IMR-90 (cell line): ENCODE results near the gene PCDHGC4. TPM values are rescaled to one million over a fixed set of nuclear protein-coding genes. Genes with fewer than 3 reads are reported as not detected.

Experiments used
- ATAC-seq: fragments of 200-7000 bp; cut with Tn5 transposase; 2 replicates; pipeline ENCODE4 v1.9.1; 2020; ENCODE audit warnings: low read depth, mild to moderate bottlenecking, moderate library complexity
- BruUV-seq: library from RNA; stranded (reverse); fragments of 400-500 nt; replicated peaks from 2 replicates; lab custom pipeline; 2021; lab: Mats Ljungman, UMichigan
- CTCF ChIA-PET: fragments of 300-600 bp; formaldehyde crosslinking; extraction: SDS; loops from one replicate; lab custom pipeline; 2021; ENCODE audit warnings: antibody characterized with exemption; lab: Yijun Ruan, JAX
- POLR2A ChIA-PET: fragments of 300-600 bp; sonication (Branson Sonifier 250); formaldehyde crosslinking; loops from one replicate; lab custom pipeline; 2022; ENCODE audit warnings: antibody characterized with exemption; ENCODE audit not compliant: unreplicated experiment; lab: Charles Lee
- DNase-seq: peaks from one replicate; pipeline ENCODE4 v3.0.0; 2013
- H2AFZ ChIP-seq: replicated peaks from 2 replicates; pipeline ENCODE3; 2013; ENCODE audit warnings: low read length, mild to moderate bottlenecking; ENCODE audit not compliant: poor library complexity
- H2AK5ac ChIP-seq: 2 replicates; pipeline ENCODE4 v1.6.1; 2013; ENCODE audit warnings: low read depth, low read length, inconsistent platforms
- H2AK9ac ChIP-seq: replicated peaks from 2 replicates; pipeline ENCODE3; 2013; ENCODE audit warnings: mild to moderate bottlenecking, low read depth, low read length, moderate library complexity; ENCODE audit not compliant: poor library complexity
- H2BK120ac ChIP-seq: 2 replicates; pipeline ENCODE4 v1.6.1; 2013; ENCODE audit warnings: low read depth, low read length, inconsistent platforms
- H2BK15ac ChIP-seq: 3 replicates; pipeline ENCODE4 v1.6.1; 2013; ENCODE audit warnings: low read depth, low read length, inconsistent platforms
- H2BK20ac ChIP-seq: 2 replicates; pipeline ENCODE4 v1.6.1; 2013; ENCODE audit warnings: low read depth, mild to moderate bottlenecking, inconsistent platforms, low read length, moderate library complexity
- H2BK5ac ChIP-seq: 2 replicates; pipeline ENCODE4 v1.6.1; 2013; ENCODE audit warnings: mild to moderate bottlenecking, low read depth, low read length, inconsistent platforms; ENCODE audit not compliant: poor library complexity, severe bottlenecking
- H3K14ac ChIP-seq: replicated peaks from 2 replicates; pipeline ENCODE4 v1.6.1; 2013; ENCODE audit warnings: low read depth, low read length, inconsistent platforms
- H3K18ac ChIP-seq: 2 replicates; pipeline ENCODE4 v1.6.1; 2013; ENCODE audit warnings: low read depth, low read length, control low read depth
- H3K23ac ChIP-seq: 2 replicates; pipeline ENCODE4 v1.6.1; 2013; ENCODE audit warnings: low read depth, low read length, inconsistent platforms
- H3K27ac ChIP-seq: 2 replicates; pipeline ENCODE4 v1.5.1; 2013; ENCODE audit warnings: mild to moderate bottlenecking, control low read depth, low read length; ENCODE audit not compliant: insufficient read depth
- H3K27me3 ChIP-seq: 2 replicates; pipeline ENCODE4 v1.6.1; 2013; ENCODE audit warnings: low read length; ENCODE audit not compliant: control insufficient read depth, insufficient read depth
- H3K36me3 ChIP-seq: 2 replicates; pipeline ENCODE4 v1.6.1; 2013; ENCODE audit warnings: low read length, mixed read lengths; ENCODE audit not compliant: control insufficient read depth, insufficient read depth
- H3K4ac ChIP-seq: 2 replicates; pipeline ENCODE4 v1.6.1; 2013; ENCODE audit warnings: low read depth, low read length, inconsistent platforms
- H3K4me1 ChIP-seq: 2 replicates; pipeline ENCODE4 v1.6.1; 2013; ENCODE audit warnings: low read length, mixed read lengths; ENCODE audit not compliant: control insufficient read depth, insufficient read depth
- H3K4me2 ChIP-seq: 2 replicates; pipeline ENCODE4 v1.6.1; 2013; ENCODE audit warnings: low read depth, mild to moderate bottlenecking, control low read depth, low read length, moderate library complexity
- H3K4me3 ChIP-seq: 2 replicates; pipeline ENCODE4 v1.5.1; 2013; ENCODE audit warnings: low read depth, mild to moderate bottlenecking, control low read depth, low read length, moderate library complexity; ENCODE audit not compliant: insufficient read depth
- H3K56ac ChIP-seq: 2 replicates; pipeline ENCODE4 v1.6.1; 2013; ENCODE audit warnings: low read length, inconsistent platforms; ENCODE audit not compliant: insufficient read depth; ENCODE audit errors: extremely low read depth
- H3K79me1 ChIP-seq, 2 experiments: 2 replicates each; pipeline ENCODE4 v1.6.1; 2013; ENCODE audit warnings: low read length in 2 of 2, inconsistent platforms in 1 of 2, low read depth in 1 of 2
- H3K9ac ChIP-seq: 2 replicates; pipeline ENCODE4 v1.6.1; 2013; ENCODE audit warnings: low read depth, low read length, control low read depth
- H3K9me1 ChIP-seq: 2 replicates; pipeline ENCODE4 v1.6.1; 2013; ENCODE audit warnings: low read length, inconsistent platforms; ENCODE audit not compliant: insufficient read depth
- H3K9me3 ChIP-seq: 2 replicates; pipeline ENCODE4 v1.6.1; 2013; ENCODE audit warnings: low read length; ENCODE audit not compliant: control insufficient read depth, insufficient read depth
- H4K20me1 ChIP-seq: 2 replicates; pipeline ENCODE4 v1.6.1; 2013; ENCODE audit warnings: low read length, inconsistent platforms; ENCODE audit not compliant: insufficient read depth
- H4K5ac ChIP-seq: 2 replicates; pipeline ENCODE4 v1.6.1; 2013; ENCODE audit warnings: mild to moderate bottlenecking, low read depth, low read length, control low read depth
- H4K8ac ChIP-seq, 2 experiments: 2 replicates each; pipeline ENCODE4 v1.6.1; 2013; ENCODE audit warnings: low read depth in 2 of 2, low read length in 2 of 2, control low read depth in 1 of 2, inconsistent platforms in 1 of 2
- H4K91ac ChIP-seq: 2 replicates; pipeline ENCODE4 v1.6.1; 2013; ENCODE audit warnings: low read depth, low read length, inconsistent platforms; ENCODE audit not compliant: insufficient read depth
- FOS ChIP-seq: fragments of 150-350 bp; IDR thresholded peaks from 2 replicates; pipeline ENCODE4 v1.6.1; 2016; ENCODE audit warnings: low read depth, low read length
- MAFK ChIP-seq: IDR thresholded peaks from 2 replicates; pipeline ENCODE4 v1.6.1; 2012; ENCODE audit warnings: low read depth, low read length, improper control_type of control experiment
- MAZ ChIP-seq: IDR thresholded peaks from 2 replicates; pipeline ENCODE4 v1.6.1; 2012; ENCODE audit warnings: low read depth, mild to moderate bottlenecking, low read length, improper control_type of control experiment, moderate library complexity, borderline replicate concordance
- NFE2L2 ChIP-seq: fragments of 150-350 bp; IDR thresholded peaks from 2 replicates; pipeline ENCODE4 v1.6.1; 2016; ENCODE audit warnings: low read depth, mild to moderate bottlenecking, low read length
- POLR2A ChIP-seq: IDR thresholded peaks from 2 replicates; pipeline ENCODE4 v1.6.1; 2012; ENCODE audit warnings: mild to moderate bottlenecking, low read depth, low read length
- RFX5 ChIP-seq: IDR thresholded peaks from 2 replicates; pipeline ENCODE4 v1.8.0; 2012; ENCODE audit warnings: low read depth, mild to moderate bottlenecking, low read length, moderate library complexity
- WGBS, 2 experiments: methylation state at CpG; one replicate each; pipeline versions ENCODE4 v1.1.5 to v1.1.7; 2013; ENCODE audit warnings: missing lambda C conversion rate in 2 of 2; ENCODE audit not compliant: insufficient read length in 1 of 2; ENCODE audit errors: extremely low coverage in 2 of 2; 5-methylcytosine and 5-hydroxymethylcytosine counted together
- dilution Hi-C: fragments of 300-500 bp; cut with HindIII; formaldehyde crosslinking; loops from one replicate; pipeline ENCODE4 v1.14.3; 2018; ENCODE audit warnings: low sequenced_read_pairs; ENCODE audit not compliant: unreplicated experiment
- in situ Hi-C: fragments of 300-500 bp; cut with MboI; formaldehyde crosslinking; loops from 3 replicates; pipeline ENCODE4 v1.14.3; 2019; ENCODE audit warnings: low sequenced_read_pairs, inconsistent platforms, mixed read lengths
- intact Hi-C: fragments of 100-400 bp; cut with micrococcal nuclease; formaldehyde crosslinking; loops from 2 replicates; pipeline ENCODE4 v1.10.0; 2022
- polyA plus RNA-seq, 3 experiments: library from polyadenylated mRNA; depleted of rRNA; stranded (reverse); fragments of >200 nt; gene quantifications; 2 replicates each; pipeline ENCODE4 v1.2.3, GENCODE V29; 2012; ENCODE audit warnings: low replicate concordance in 1 of 3
- total RNA-seq: library from RNA; depleted of rRNA; stranded (reverse); fragments of >200 nt; gene quantifications from 2 replicates; pipeline ENCODE4 v1.2.3, GENCODE V29; 2012

PCDHGC4 gene
- total and polyA plus RNA-seq, 2 of the 4 experiments (the other 2 are of a cell fraction) = 0.65 to 1.6 TPM

GRCh38 chr5:141488591-141489561 lies 4.0 kb downstream of the PCDHGC4 start, which contains the start of gene PCDHGC5:
Gene PCDHGC5 (plus strand): TSS chr5:141489081. CDS start chr5:141489241, 160 bp downstream.
- H3K9me1 ChIP-seq = peaks cover 29% of the 10 kb centered on the region
- peak within 1 kb of the TSS; percentile 27 for H2AK5ac ChIP-seq
- H3K9me3 ChIP-seq = no peaks in the 10 kb centered on the region; the same call in 1 of the 2 replicates
- H3K14ac ChIP-seq = peak within 1 kb of the TSS; percentile 61
- peaks cover 29 to 77% of the 10 kb centered on the region in 2 experiments for H3K79me1 ChIP-seq
- H2AK9ac ChIP-seq = peak within 1 kb of the TSS; percentile 57
- H4K8ac ChIP-seq = peak within 1 kb of the TSS in 1 of 2 experiments; percentile 44; a peak in 1 of 4 replicates
- no TSS peak for BruUV-seq
- peak within 1 kb of the TSS; percentile 54; the same call in 1 of the 2 replicates for H3K27ac ChIP-seq
- POLR2A ChIA-PET = no interaction called here
- CTCF ChIA-PET = interaction anchor here (0.9 to 1.3 kb wide), 4 partner anchors 24 to 69 kb away, joined by 3 to 5 read pairs (median 3); no protein-coding TSS in a partner anchor
- H2AFZ ChIP-seq = peak within 1 kb of the TSS; percentile 8
- peak within 1 kb of the TSS; percentile 77 for H3K4me2 ChIP-seq
- H3K4me3 ChIP-seq = no peak within 1 kb of the TSS
- H2BK20ac ChIP-seq = no peak within 1 kb of the TSS
- H3K23ac ChIP-seq = peak within 1 kb of the TSS; percentile 8; the same call in 1 of the 2 replicates
- DNase-seq = peak; percentile 87
- intact Hi-C loops (loop anchor here (2.0 kb wide), 1 partner anchor 20 kb away; no protein-coding TSS in a partner anchor), dilution Hi-C loops (no loop called here), in situ Hi-C loops (no loop called here)
- no peak within 1 kb of the TSS for H2BK120ac ChIP-seq
- no peaks in the 10 kb centered on the region for H3K27me3 ChIP-seq
- peaks cover 22% of the 10 kb centered on the region for H3K4me1 ChIP-seq
- H4K5ac ChIP-seq = no peak within 1 kb of the TSS
- H4K91ac ChIP-seq = no peak within 1 kb of the TSS; the same call in 1 of the 2 replicates
- H3K9ac ChIP-seq = no peak within 1 kb of the TSS
- whole genome bisulfite sequencing, 2 experiments = 81% methylated on average over 6 of the region's 14 CpGs; no CpG with 5 or more reads in 1 of the 2 experiments
- ATAC-seq = peak; percentile 83
- no peak within 1 kb of the TSS for H3K18ac ChIP-seq
- H3K4ac ChIP-seq = peak within 1 kb of the TSS; percentile 43
- H2BK15ac ChIP-seq = no peak within 1 kb of the TSS
- peak within 1 kb of the TSS; percentile 47 for H2BK5ac ChIP-seq
- H3K56ac ChIP-seq = no peak within 1 kb of the TSS
- TF ChIP-seq MAFK (peak; percentile 31), POLR2A (no peak), RFX5 (no peak), MAZ (0 out of 2 replicates have a peak, but pooled peaks have one; percentile 16), NFE2L2 (no peak), FOS (no peak; the same call in 1 of the 2 replicates)
- peaks cover 67% of the 10 kb centered on the region for H4K20me1 ChIP-seq
- peaks cover 52% of the 10 kb centered on the region for H3K36me3 ChIP-seq
